ENCODE measurements around the gene PDLIM7. TPM values are rescaled to one million over a fixed set of nuclear protein-coding genes. Genes with fewer than 3 reads are reported as not detected.
A peak's percentile ranks its signal among the peaks of the same experiment; 100 is the strongest.

The PDLIM7 gene
- polyA plus RNA-seq, 1 of the 3 experiments (the other 2 are of a cell fraction), result 206 TPM

- H3K36me3 ChIP-seq (replicated peaks in 1 of 2; ENCODE audit: control insufficient read depth in 1 of 2, insufficient read depth in 2 of 2, low read length in 1 of 2), result peaks cover 26 to 63% of the 10 kb centered on the region in 2 experiments
- no peak overlapping the region for H2AFZ ChIP-seq (ENCODE audit: low read depth)
- no peaks in the 10 kb centered on the region for H4K20me1 ChIP-seq (ENCODE audit: insufficient read depth)
- TF ChIP-seq MEF2A (IDR thresholded peaks at IDR 0.05; ENCODE audit: borderline replicate concordance, low read depth) (no peak), IRF3 (IDR thresholded peaks at IDR 0.05; ENCODE audit: low read depth, low read length) (no peak), TCF12 (IDR thresholded peaks at IDR 0.05) (no peak), MAX (IDR thresholded peaks at IDR 0.05; ENCODE audit: low read depth) (no peak), EP300 (IDR thresholded peaks at IDR 0.05; ENCODE audit: borderline replicate concordance in 1 of 2, low read depth in 1 of 2, low read length in 1 of 2) (no peak), TAF1 (IDR thresholded peaks at IDR 0.05; ENCODE audit: borderline replicate concordance, low read depth, low read length) (no peak)
- CTCF ChIA-PET, result interaction anchor here (0.8 to 8.8 kb wide), 6 partner anchors 14 to 112 kb away, joined by 3 to 80 read pairs (median 6); no protein-coding TSS in a partner anchor
- peak overlapping the region; percentile 98 for H3K4me2 ChIP-seq
- WGBS (ENCODE audit: low lambda C conversion rate), result 83% methylated on average over 7 of the region's 7 CpGs
- POLR2A ChIA-PET, result interaction anchor here (0.6 to 2.2 kb wide), 4 partner anchors 9 to 20 kb away, joined by 3 to 7 read pairs (median 4); partner anchors contain the start of gene PDLIM7
- H3K4me3 ChIP-seq (ENCODE audit: low read depth in 2 of 2, low read length in 1 of 2), result peak overlapping the region; percentile 79 to 99
- H3K4me1 ChIP-seq (ENCODE audit: control insufficient read depth in 1 of 2, insufficient read depth in 2 of 2, low read depth in 1 of 2, low read length in 1 of 2), result peaks cover 6 to 15% of the 10 kb centered on the region in 2 experiments; a peak in 2 of 4 replicates
- H3K79me2 ChIP-seq (ENCODE audit: insufficient read depth), result peaks cover 36% of the 10 kb centered on the region
- peaks cover 10% of the 10 kb centered on the region for H3F3A ChIP-seq (replicated peaks; ENCODE audit: insufficient read depth)
- no peak overlapping the region for H3K27ac ChIP-seq (ENCODE audit: low read depth in 2 of 2, low read length in 1 of 2)
- H3K9ac ChIP-seq, result peak overlapping the region; percentile 81
- no peaks in the 10 kb centered on the region for H3K9me3 ChIP-seq
- H3K27me3 ChIP-seq (ENCODE audit: insufficient read depth), result no peaks in the 10 kb centered on the region
- H3K9me2 ChIP-seq, result no peaks in the 10 kb centered on the region
- DNase-seq, result no peak
These were observed 18.2 kb upstream of the PDLIM7 start for GRCh38 chr5:177515580-177515979.

- Histone ChIP-seq H3K27ac (ENCODE audit: low read depth in 2 of 2, low read length in 1 of 2) (no peak overlapping the region), H3K9ac (no peak overlapping the region), H3K9me2 (no peaks in the 10 kb centered on the region), H3K9me3 (no peaks in the 10 kb centered on the region), H2AFZ (ENCODE audit: low read depth) (no peak overlapping the region), H3K4me2 (no peak overlapping the region), H3K4me1 (ENCODE audit: control insufficient read depth in 1 of 2, insufficient read depth in 2 of 2, low read depth in 1 of 2, low read length in 1 of 2) (peaks cover 6 to 15% of the 10 kb centered on the region in 2 experiments; a peak in 2 of 4 replicates), H4K20me1 (ENCODE audit: insufficient read depth) (no peaks in the 10 kb centered on the region), H3K36me3 (replicated peaks in 1 of 2; ENCODE audit: control insufficient read depth in 1 of 2, insufficient read depth in 2 of 2, low read length in 1 of 2) (peaks cover 23 to 60% of the 10 kb centered on the region in 2 experiments), H3K27me3 (ENCODE audit: insufficient read depth) (no peaks in the 10 kb centered on the region), H3K4me3 (ENCODE audit: low read depth in 2 of 2, low read length in 1 of 2) (no peak overlapping the region), H3F3A (replicated peaks; ENCODE audit: insufficient read depth) (peaks cover 7% of the 10 kb centered on the region), H3K79me2 (ENCODE audit: insufficient read depth) (peaks cover 32% of the 10 kb centered on the region)
- WGBS (ENCODE audit: low lambda C conversion rate), result 100% methylated on average over 2 of the region's 11 CpGs
- ChIA-PET CTCF (interaction anchor here (1.2 to 8.8 kb wide), 3 partner anchors 13 to 60 kb away, joined by 3 to 80 read pairs (median 9); no protein-coding TSS in a partner anchor), POLR2A (interaction anchor here (1.0 kb wide), 1 partner anchor 8 kb away, joined by 4 read pairs; no protein-coding TSS in a partner anchor)
- TF ChIP-seq NRF1 (IDR thresholded peaks at IDR 0.05; ENCODE audit: low read depth, low read length) (no peak), POLR2AphosphoS5 (IDR thresholded peaks at IDR 0.05; ENCODE audit: low read depth, low read length) (no peak), GABPA (IDR thresholded peaks at IDR 0.05; ENCODE audit: low read depth) (no peak), USF1 (IDR thresholded peaks at IDR 0.05; ENCODE audit: borderline replicate concordance, low read depth) (no peak), RXRA (IDR thresholded peaks at IDR 0.05; ENCODE audit: borderline replicate concordance, low read depth) (no peak), USF2 (IDR thresholded peaks at IDR 0.05; ENCODE audit: borderline replicate concordance, low read depth, low read length) (no peak), TCF12 (IDR thresholded peaks at IDR 0.05) (no peak), REST (IDR thresholded peaks at IDR 0.05; ENCODE audit: low read depth, low read length) (no peak), IRF3 (IDR thresholded peaks at IDR 0.05; ENCODE audit: low read depth, low read length) (no peak), SIN3A (IDR thresholded peaks at IDR 0.05; ENCODE audit: borderline replicate concordance, low read depth, low read length) (no peak), TEAD4 (IDR thresholded peaks at IDR 0.05; ENCODE audit: borderline replicate concordance, insufficient read depth) (no peak), FOXJ3 (CRISPR knock-in tag; IDR thresholded peaks at IDR 0.05) (no peak), RFX5 (IDR thresholded peaks at IDR 0.05; ENCODE audit: low read length) (no peak)
- no peak for DNase-seq
These were observed 17.1 kb upstream of the PDLIM7 start for GRCh38 chr5:177514541-177514940.
